ENCODE results near the gene SLC16A12.

Gene SLC16A12

GRCh38 chr10:89388806-89389205 is 146.6 kb downstream of the SLC16A12 start:
- no peak for FAIRE-seq

- FAIRE-seq, result no peak
Observed at GRCh38 chr10:89384474-89385340, 150.7 kb downstream of the SLC16A12 start.

- FAIRE-seq, result no peak
Observed at GRCh38 chr10:89382757-89383156, 152.6 kb downstream of the SLC16A12 start.
